Activated T-helper 1 cell treated with Interleukin-2 at 50 U/mL for 16 hours (primary cell): ENCODE measurements around the gene PPFIBP1.
"Not testable (repeated sequence)": the region's sequence is repeated elsewhere in the genome, so short reads cannot be mapped to it uniquely, and the experiment has no call there.

Experiments used
- DNase-seq: peaks from one replicate; pipeline ENCODE4 v3.0.0-alpha.2; 2020; ENCODE audit warnings: low read depth

PPFIBP1 gene

GRCh38 chr12:27542628-27543027 is 18.6 kb downstream of the PPFIBP1 start:
- DNase-seq = no peak

- not testable (repeated sequence) for DNase-seq
Measured at GRCh38 chr12:27544858-27545257, 20.9 kb downstream of the PPFIBP1 start.

- DNase-seq = no peak
Measured at GRCh38 chr12:27545665-27546064, 21.7 kb downstream of the PPFIBP1 start.

GRCh38 chr12:27547592-27547991 is 23.6 kb downstream of the PPFIBP1 start:
- no peak for DNase-seq

GRCh38 chr12:27548301-27549199 is 24.5 kb downstream of the PPFIBP1 start:
- DNase-seq = no peak

GRCh38 chr12:27549236-27549800 is 25.3 kb downstream of the PPFIBP1 start:
- DNase-seq = no peak

GRCh38 chr12:27549801-27550652 is 26.0 kb downstream of the PPFIBP1 start:
- no peak for DNase-seq

- no peak for DNase-seq
Measured at GRCh38 chr12:27550653-27550975, 26.6 kb downstream of the PPFIBP1 start.

- no peak for DNase-seq
Measured at GRCh38 chr12:27551172-27551840, 27.3 kb downstream of the PPFIBP1 start.

GRCh38 chr12:27552235-27552634 is 28.2 kb downstream of the PPFIBP1 start:
- no peak for DNase-seq

GRCh38 chr12:27552886-27553560 is 29.0 kb downstream of the PPFIBP1 start:
- no peak for DNase-seq

- no peak for DNase-seq
Measured at GRCh38 chr12:27553941-27554340, 29.9 kb downstream of the PPFIBP1 start.

GRCh38 chr12:27554421-27555186 is 30.6 kb downstream of the PPFIBP1 start:
- no peak for DNase-seq

- no peak for DNase-seq
Measured at GRCh38 chr12:27555361-27555760, 31.4 kb downstream of the PPFIBP1 start.

- no peak for DNase-seq
Measured at GRCh38 chr12:27555925-27556778, 32.1 kb downstream of the PPFIBP1 start.

GRCh38 chr12:27560126-27560525 is 36.1 kb downstream of the PPFIBP1 start:
- DNase-seq = no peak

GRCh38 chr12:27561535-27562350 is 37.7 kb downstream of the PPFIBP1 start:
- no peak for DNase-seq

GRCh38 chr12:27564612-27565213 is 40.7 kb downstream of the PPFIBP1 start:
- no peak for DNase-seq

GRCh38 chr12:27566159-27566558 is 42.2 kb downstream of the PPFIBP1 start:
- no peak for DNase-seq
